Measurements from ENCODE around the gene CRAMP1.
"Not testable (repeated sequence)": the region's sequence is repeated elsewhere in the genome, so short reads cannot be mapped to it uniquely, and the experiment has no call there.

The CRAMP1 gene

GRCh38 chr16:1687427-1688316 lies 75.5 kb downstream of the CRAMP1 start:
- DNase-seq, result no peak

GRCh38 chr16:1688807-1689560 lies 76.8 kb downstream of the CRAMP1 start:
- no peak for DNase-seq

GRCh38 chr16:1689853-1690252 lies 77.7 kb downstream of the CRAMP1 start:
- no peak for DNase-seq

GRCh38 chr16:1690810-1691209 lies 78.7 kb downstream of the CRAMP1 start:
- DNase-seq, result no peak

GRCh38 chr16:1691276-1691675 lies 79.1 kb downstream of the CRAMP1 start:
- no peak for DNase-seq

GRCh38 chr16:1691956-1692355 lies 79.8 kb downstream of the CRAMP1 start:
- no peak for DNase-seq

GRCh38 chr16:1696863-1697262 lies 84.7 kb downstream of the CRAMP1 start:
- DNase-seq, result no peak

GRCh38 chr16:1698680-1699079 lies 86.5 kb downstream of the CRAMP1 start:
- DNase-seq, result no peak

GRCh38 chr16:1700246-1700645 lies 88.1 kb downstream of the CRAMP1 start:
- DNase-seq, result no peak

GRCh38 chr16:1701216-1701878 lies 89.2 kb downstream of the CRAMP1 start:
- DNase-seq, result no peak

- DNase-seq, result not testable (repeated sequence)
Observed at GRCh38 chr16:1705324-1705687, 93.1 kb downstream of the CRAMP1 start.

GRCh38 chr16:1705688-1706385 lies 93.7 kb downstream of the CRAMP1 start, which contains the start of gene MAPK8IP3:
MAPK8IP3 (plus strand) TSS chr16:1706195; CDS start chr16:1706340, 145 bp downstream.
- peak; percentile 90 for DNase-seq

- no peak for DNase-seq
Observed at GRCh38 chr16:1706386-1707192, 94.4 kb downstream of the CRAMP1 start.

- DNase-seq, result no peak
Observed at GRCh38 chr16:1707193-1707790, 95.1 kb downstream of the CRAMP1 start.

GRCh38 chr16:1708083-1708767 lies 96.1 kb downstream of the CRAMP1 start:
- DNase-seq, result no peak

GRCh38 chr16:1708768-1709180 lies 96.6 kb downstream of the CRAMP1 start:
- no peak for DNase-seq

GRCh38 chr16:1709356-1709755 lies 97.2 kb downstream of the CRAMP1 start:
- DNase-seq, result no peak

- DNase-seq, result no peak
Observed at GRCh38 chr16:1710811-1711507, 98.8 kb downstream of the CRAMP1 start.

- DNase-seq, result no peak
Observed at GRCh38 chr16:1712791-1713261, 100.7 kb downstream of the CRAMP1 start.

GRCh38 chr16:1713331-1713730 lies 101.2 kb downstream of the CRAMP1 start:
- DNase-seq, result no peak
